Activated CD4-positive, alpha-beta T cell treated with anti-CD3 and anti-CD28 coated beads for 36 hours (primary cell): ENCODE results near the gene OR2T2. TPM values are rescaled to one million over a fixed set of nuclear protein-coding genes. Genes with fewer than 3 reads are reported as not detected.
"Not testable (repeated sequence)": the region's sequence is repeated elsewhere in the genome, so short reads cannot be mapped to it uniquely, and the experiment has no call there.

Experiments
- ATAC-seq: fragments of 200-7000 bp; cut with Tn5 transposase; one replicate; pipeline ENCODE4 v1.10.0; 2021; ENCODE audit warnings: mild to moderate bottlenecking, moderate library complexity
- CTCF ChIA-PET: fragments of 350-600 bp; sonication (Branson Sonifier 250); formaldehyde crosslinking; loops from one replicate; lab custom pipeline; 2021; ENCODE audit warnings: antibody characterized with exemption; lab: Charles Lee
- POLR2A ChIA-PET: fragments of 350-600 bp; sonication (Branson Sonifier 250); formaldehyde crosslinking; loops from one replicate; lab custom pipeline; 2021; ENCODE audit warnings: antibody characterized with exemption, inconsistent platforms; lab: Charles Lee
- DNase-seq: peaks from one replicate; pipeline ENCODE4 v3.0.0-alpha.2; 2020
- H3K27ac Mint-ChIP-seq: one replicate; pipeline ENCODE4 v1.8.0; 2021; ENCODE audit warnings: mixed read lengths
- H3K27me3 Mint-ChIP-seq: one replicate; pipeline ENCODE4 v1.8.0; 2021; ENCODE audit warnings: mixed read lengths
- H3K36me3 Mint-ChIP-seq: one replicate; pipeline ENCODE4 v1.8.0; 2021; ENCODE audit warnings: low read depth, mixed read lengths
- H3K4me1 Mint-ChIP-seq: one replicate; pipeline ENCODE4 v1.8.0; 2021; ENCODE audit warnings: mixed read lengths
- H3K4me3 Mint-ChIP-seq: one replicate; pipeline ENCODE4 v1.8.0; 2021; ENCODE audit warnings: mild to moderate bottlenecking, moderate library complexity, mixed read lengths
- H3K9me3 Mint-ChIP-seq: one replicate; pipeline ENCODE4 v1.8.0; 2021; ENCODE audit warnings: low read depth, mixed read lengths
- intact Hi-C, 2 experiments: fragments of 100-400 bp; cut with DNase I in 1 of 2; cut with micrococcal nuclease in 1 of 2; formaldehyde crosslinking; loops; one replicate each; pipeline versions ENCODE4 v1.14.2 to v1.15.1; 2022 to 2024; cut with DNase I, micrococcal nuclease
- total RNA-seq, 2 experiments: library from RNA; stranded (reverse); gene quantifications; one replicate each; pipeline ENCODE4 v1.2.3, GENCODE V29; 2021

Gene OR2T2
- total RNA-seq, 2 experiments from 2014 or later = not detected

GRCh38 chr1:248433811-248434415 is 11.5 kb upstream of the OR2T2 start:
- H3K4me3 Mint-ChIP-seq, H3K4me1 Mint-ChIP-seq, ATAC-seq, H3K36me3 Mint-ChIP-seq, H3K27ac Mint-ChIP-seq, H3K9me3 Mint-ChIP-seq, DNase-seq, CTCF ChIA-PET, H3K27me3 Mint-ChIP-seq, POLR2A ChIA-PET: not testable (repeated sequence)
- intact Hi-C loops = loop anchor here in 1 of 2 experiments (5.0 kb wide), 1 partner anchor 223 kb away; the partner anchor contains the start of gene OR2T27

GRCh38 chr1:248434913-248435312 is 10.5 kb upstream of the OR2T2 start:
- intact Hi-C loops = loop anchor here in 1 of 2 experiments (5.0 kb wide), 1 partner anchor 222 kb away; the partner anchor contains the start of gene OR2T27
- POLR2A ChIA-PET, H3K4me1 Mint-ChIP-seq, H3K9me3 Mint-ChIP-seq, H3K36me3 Mint-ChIP-seq, CTCF ChIA-PET, ATAC-seq, H3K27me3 Mint-ChIP-seq, H3K27ac Mint-ChIP-seq, DNase-seq, H3K4me3 Mint-ChIP-seq: not testable (repeated sequence)

- CTCF ChIA-PET, H3K27ac Mint-ChIP-seq, H3K4me1 Mint-ChIP-seq, H3K27me3 Mint-ChIP-seq, H3K9me3 Mint-ChIP-seq, ATAC-seq, POLR2A ChIA-PET, H3K4me3 Mint-ChIP-seq, intact Hi-C loops, DNase-seq, H3K36me3 Mint-ChIP-seq: not testable (repeated sequence)
Measured at GRCh38 chr1:248436303-248436702, 9.1 kb upstream of the OR2T2 start.

DNA sequence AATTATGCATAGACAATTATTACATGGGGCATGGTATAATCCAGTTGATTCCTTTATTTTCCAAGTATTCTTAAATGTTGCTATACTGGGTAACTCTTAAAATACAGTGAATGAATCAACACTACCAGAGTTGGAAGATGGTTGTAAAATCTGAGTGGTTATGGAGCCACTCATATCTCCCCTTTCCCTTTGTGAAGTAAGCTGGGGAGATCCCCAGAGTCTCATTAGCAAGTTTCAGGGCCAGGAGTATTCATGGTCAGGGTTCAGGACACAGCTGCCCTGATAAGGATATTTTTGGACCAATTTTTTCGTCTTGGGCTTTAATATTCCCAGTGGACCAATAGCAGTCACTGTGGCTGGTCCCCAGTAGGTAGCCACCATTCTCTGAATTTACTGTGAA is 6.8 kb upstream of the OR2T2 start:
- H3K27ac Mint-ChIP-seq, H3K9me3 Mint-ChIP-seq, intact Hi-C loops, H3K4me1 Mint-ChIP-seq, H3K4me3 Mint-ChIP-seq, H3K36me3 Mint-ChIP-seq, DNase-seq, H3K27me3 Mint-ChIP-seq, CTCF ChIA-PET, ATAC-seq, POLR2A ChIA-PET: not testable (repeated sequence)

DNA sequence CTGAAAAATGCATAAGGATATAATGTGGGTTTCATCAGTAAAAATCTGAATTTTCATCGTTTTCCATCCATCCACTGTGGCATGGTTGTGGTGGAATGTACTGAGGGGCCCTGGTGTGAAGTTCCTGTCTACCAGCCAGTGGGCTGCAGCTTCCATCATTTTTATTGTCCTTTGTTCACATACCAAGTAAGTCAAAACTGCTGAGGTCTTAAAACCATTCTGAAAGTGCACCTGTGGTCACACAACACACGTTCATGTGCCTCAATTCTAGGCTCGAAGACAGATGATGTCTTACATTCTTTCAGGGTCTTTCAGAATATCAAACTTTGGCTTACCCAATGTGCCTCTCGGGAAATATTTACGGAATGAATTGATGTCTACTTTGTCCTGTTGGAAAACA is 6.2 kb upstream of the OR2T2 start:
- DNase-seq, CTCF ChIA-PET, POLR2A ChIA-PET, intact Hi-C loops, H3K4me3 Mint-ChIP-seq, H3K27me3 Mint-ChIP-seq, H3K9me3 Mint-ChIP-seq, H3K4me1 Mint-ChIP-seq, H3K36me3 Mint-ChIP-seq, ATAC-seq, H3K27ac Mint-ChIP-seq: not testable (repeated sequence)

DNA sequence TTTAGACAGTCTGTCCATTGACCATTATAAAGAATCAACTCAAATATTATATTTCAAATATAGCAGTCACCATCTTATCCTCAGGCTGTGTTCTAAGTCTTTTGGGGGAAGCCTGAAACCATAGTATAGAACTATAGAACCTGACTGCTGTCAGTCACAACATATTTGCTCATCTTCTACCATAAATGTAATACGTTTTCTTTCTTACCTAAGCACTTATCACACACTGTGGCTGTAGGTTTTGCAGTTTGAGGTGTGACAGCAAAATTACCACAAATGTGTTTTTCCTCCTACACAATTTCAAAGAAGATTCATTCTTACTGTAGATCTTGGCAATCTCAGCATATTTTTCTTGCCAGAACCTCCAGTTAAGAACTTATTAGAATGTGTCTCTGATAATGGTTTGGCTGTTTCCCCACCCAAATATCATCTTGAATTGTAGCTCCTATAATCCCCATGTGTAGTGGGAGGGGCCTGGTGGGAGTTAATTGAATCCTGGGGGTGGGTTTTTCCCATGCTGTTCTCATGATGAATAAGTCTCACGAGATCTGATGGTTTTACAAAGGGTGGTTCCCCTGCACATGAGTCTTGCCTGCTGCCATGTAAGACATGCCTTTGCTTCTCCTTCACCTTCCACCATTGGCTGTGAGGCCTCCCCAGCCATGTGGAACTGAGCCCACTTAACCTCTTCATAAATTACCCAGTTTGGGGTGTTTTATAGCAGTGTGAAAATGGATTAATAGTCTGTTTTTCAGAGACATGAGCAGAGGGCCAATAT is 2.7 kb upstream of the OR2T2 start:
- CTCF ChIA-PET, H3K4me1 Mint-ChIP-seq, H3K27ac Mint-ChIP-seq, H3K27me3 Mint-ChIP-seq, DNase-seq, H3K4me3 Mint-ChIP-seq, H3K9me3 Mint-ChIP-seq, POLR2A ChIA-PET, H3K36me3 Mint-ChIP-seq: not testable (repeated sequence)
- peak; percentile 66 for ATAC-seq
- intact Hi-C loops = loop anchor here in 1 of 2 experiments (5.0 kb wide), 1 partner anchor 210 kb away; no protein-coding TSS in a partner anchor

DNA sequence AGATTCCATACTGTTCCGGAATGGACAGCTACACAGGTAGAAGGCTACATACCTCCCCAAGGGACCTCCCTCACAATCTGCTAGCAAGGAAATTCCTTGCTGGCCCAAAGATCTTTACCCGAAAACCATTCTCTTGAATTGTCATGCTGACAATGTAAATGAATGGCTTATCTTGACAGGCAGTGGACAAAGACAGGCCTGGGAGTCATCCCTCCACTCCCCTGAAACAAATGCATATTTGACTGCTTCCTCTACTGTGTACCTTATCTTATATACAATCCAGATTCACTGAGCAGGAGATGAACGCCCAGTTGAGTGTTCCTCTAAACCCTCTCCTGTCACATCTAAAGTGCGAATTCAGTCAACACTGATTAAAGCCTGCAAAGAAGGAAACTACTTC is 834 bp upstream of the OR2T2 start:
- H3K4me1 Mint-ChIP-seq, ATAC-seq, CTCF ChIA-PET, H3K4me3 Mint-ChIP-seq, DNase-seq, POLR2A ChIA-PET, H3K27ac Mint-ChIP-seq, H3K27me3 Mint-ChIP-seq, H3K9me3 Mint-ChIP-seq, H3K36me3 Mint-ChIP-seq: not testable (repeated sequence)
- intact Hi-C loops = loop anchor here in 1 of 2 experiments (5.0 kb wide), 1 partner anchor 208 kb away; no protein-coding TSS in a partner anchor

DNA sequence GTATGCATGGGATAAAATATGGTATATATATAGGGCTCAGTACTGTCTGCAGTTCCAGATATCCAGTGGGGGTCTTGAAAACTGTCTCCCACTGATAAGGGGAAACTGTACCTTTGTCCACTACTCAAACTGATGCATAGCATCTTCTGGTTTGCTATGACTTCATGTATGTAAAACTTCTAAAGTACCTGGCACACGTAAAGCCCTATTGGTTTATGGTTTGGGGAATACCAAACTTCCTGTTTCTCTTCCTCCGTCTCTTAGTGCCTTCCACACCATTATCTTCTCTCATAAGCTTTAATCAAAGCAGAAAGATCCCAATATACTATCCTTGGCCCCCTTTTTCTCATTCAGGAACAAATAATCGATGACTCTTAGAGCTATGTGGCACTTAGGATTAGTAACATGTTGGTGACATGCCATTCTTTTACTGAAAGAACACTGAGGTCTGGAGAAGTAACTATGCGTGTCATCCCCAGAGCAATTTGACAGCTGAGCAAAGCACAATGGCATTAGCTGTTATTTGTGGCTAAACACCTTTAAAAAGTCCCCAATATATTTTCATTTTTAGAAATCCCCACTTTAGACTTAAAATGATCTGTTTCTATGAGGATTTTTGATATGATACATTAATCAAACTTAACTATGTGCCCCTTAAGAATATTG is 3.1 kb downstream of the OR2T2 start:
- H3K9me3 Mint-ChIP-seq, ATAC-seq, H3K36me3 Mint-ChIP-seq, H3K4me1 Mint-ChIP-seq, intact Hi-C loops, CTCF ChIA-PET, H3K4me3 Mint-ChIP-seq, H3K27me3 Mint-ChIP-seq, H3K27ac Mint-ChIP-seq, POLR2A ChIA-PET, DNase-seq: not testable (repeated sequence)

- H3K36me3 Mint-ChIP-seq, ATAC-seq, CTCF ChIA-PET, H3K27me3 Mint-ChIP-seq, DNase-seq, H3K4me1 Mint-ChIP-seq, H3K4me3 Mint-ChIP-seq, H3K9me3 Mint-ChIP-seq, intact Hi-C loops, POLR2A ChIA-PET, H3K27ac Mint-ChIP-seq: not testable (repeated sequence)
Measured at GRCh38 chr1:248449821-248450465, 4.5 kb downstream of the OR2T2 start.

GRCh38 chr1:248450466-248451145 is 5.2 kb downstream of the OR2T2 start:
- DNase-seq, H3K9me3 Mint-ChIP-seq, CTCF ChIA-PET, ATAC-seq, H3K4me1 Mint-ChIP-seq, H3K27ac Mint-ChIP-seq, H3K4me3 Mint-ChIP-seq, intact Hi-C loops, H3K36me3 Mint-ChIP-seq, H3K27me3 Mint-ChIP-seq, POLR2A ChIA-PET: not testable (repeated sequence)

DNA sequence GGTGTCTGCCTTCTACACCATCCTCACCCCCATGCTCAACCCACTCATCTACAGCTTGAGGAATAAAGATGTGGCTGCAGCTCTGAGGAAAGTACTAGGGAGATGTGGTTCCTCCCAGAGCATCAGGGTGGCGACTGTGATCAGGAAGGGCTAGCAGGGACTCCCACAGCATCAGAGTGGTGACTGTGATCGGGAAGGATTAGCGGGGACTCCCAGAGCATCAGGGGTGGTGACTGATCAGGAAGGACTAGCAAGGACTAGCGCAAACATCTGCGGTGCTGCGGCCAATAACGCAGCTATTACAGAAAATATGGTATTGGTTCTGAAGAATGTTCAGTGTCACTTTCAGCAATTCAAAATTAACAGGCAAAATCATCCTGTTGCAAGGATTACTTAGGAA is 8.2 kb downstream of the OR2T2 start:
- H3K4me1 Mint-ChIP-seq, H3K36me3 Mint-ChIP-seq, H3K4me3 Mint-ChIP-seq, DNase-seq, CTCF ChIA-PET, ATAC-seq, H3K27me3 Mint-ChIP-seq, POLR2A ChIA-PET, intact Hi-C loops, H3K27ac Mint-ChIP-seq, H3K9me3 Mint-ChIP-seq: not testable (repeated sequence)
